Kidney epithelial cell (primary cell): ENCODE data around the gene ENAH. TPM values are rescaled to one million over a fixed set of nuclear protein-coding genes. Genes with fewer than 3 reads are reported as not detected.

Source experiments
- DNase-seq: peaks from one replicate; pipeline ENCODE4 v3.0.0-alpha.2; 2010; ENCODE audit warnings: low read depth
- H3K27me3 ChIP-seq: 2 replicates; pipeline ENCODE4 v1.6.0; 2011; ENCODE audit warnings: low read length; ENCODE audit not compliant: control insufficient read depth, insufficient read depth
- H3K36me3 ChIP-seq: 2 replicates; pipeline ENCODE4 v1.5.1; 2011; ENCODE audit warnings: low read length; ENCODE audit not compliant: control insufficient read depth, insufficient read depth
- H3K4me3 ChIP-seq: 2 replicates; pipeline ENCODE4 v1.5.1; 2011; ENCODE audit warnings: low read depth, mild to moderate bottlenecking, control low read depth, low read length
- total RNA-seq: library from RNA; depleted of rRNA; stranded (reverse); fragments of >200 nt; gene quantifications from 2 replicates; pipeline ENCODE4 v1.2.3, GENCODE V29; 2015
- TF ChIP-seq, protein P1 (sequence below): IDR thresholded peaks from 2 replicates; pipeline ENCODE4 v1.5.1; 2011; ENCODE audit warnings: mild to moderate bottlenecking, moderate library complexity, low read length, control low read depth, inconsistent platforms; ENCODE audit not compliant: insufficient read depth, poor library complexity, severe bottlenecking

Gene ENAH
- total RNA-seq, 1 donor from 2014 or later = 95.8 TPM

- TF ChIP-seq, protein P1, sequence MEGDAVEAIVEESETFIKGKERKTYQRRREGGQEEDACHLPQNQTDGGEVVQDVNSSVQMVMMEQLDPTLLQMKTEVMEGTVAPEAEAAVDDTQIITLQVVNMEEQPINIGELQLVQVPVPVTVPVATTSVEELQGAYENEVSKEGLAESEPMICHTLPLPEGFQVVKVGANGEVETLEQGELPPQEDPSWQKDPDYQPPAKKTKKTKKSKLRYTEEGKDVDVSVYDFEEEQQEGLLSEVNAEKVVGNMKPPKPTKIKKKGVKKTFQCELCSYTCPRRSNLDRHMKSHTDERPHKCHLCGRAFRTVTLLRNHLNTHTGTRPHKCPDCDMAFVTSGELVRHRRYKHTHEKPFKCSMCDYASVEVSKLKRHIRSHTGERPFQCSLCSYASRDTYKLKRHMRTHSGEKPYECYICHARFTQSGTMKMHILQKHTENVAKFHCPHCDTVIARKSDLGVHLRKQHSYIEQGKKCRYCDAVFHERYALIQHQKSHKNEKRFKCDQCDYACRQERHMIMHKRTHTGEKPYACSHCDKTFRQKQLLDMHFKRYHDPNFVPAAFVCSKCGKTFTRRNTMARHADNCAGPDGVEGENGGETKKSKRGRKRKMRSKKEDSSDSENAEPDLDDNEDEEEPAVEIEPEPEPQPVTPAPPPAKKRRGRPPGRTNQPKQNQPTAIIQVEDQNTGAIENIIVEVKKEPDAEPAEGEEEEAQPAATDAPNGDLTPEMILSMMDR = no peak
- DNase-seq = no peak
- Histone ChIP-seq H3K4me3 (no peak overlapping the region), H3K27me3 (no peaks in the 10 kb centered on the region), H3K36me3 (no peaks in the 10 kb centered on the region)
Measured at GRCh38 chr1:225481738-225482137, 171.2 kb downstream of the ENAH start.

DNA sequence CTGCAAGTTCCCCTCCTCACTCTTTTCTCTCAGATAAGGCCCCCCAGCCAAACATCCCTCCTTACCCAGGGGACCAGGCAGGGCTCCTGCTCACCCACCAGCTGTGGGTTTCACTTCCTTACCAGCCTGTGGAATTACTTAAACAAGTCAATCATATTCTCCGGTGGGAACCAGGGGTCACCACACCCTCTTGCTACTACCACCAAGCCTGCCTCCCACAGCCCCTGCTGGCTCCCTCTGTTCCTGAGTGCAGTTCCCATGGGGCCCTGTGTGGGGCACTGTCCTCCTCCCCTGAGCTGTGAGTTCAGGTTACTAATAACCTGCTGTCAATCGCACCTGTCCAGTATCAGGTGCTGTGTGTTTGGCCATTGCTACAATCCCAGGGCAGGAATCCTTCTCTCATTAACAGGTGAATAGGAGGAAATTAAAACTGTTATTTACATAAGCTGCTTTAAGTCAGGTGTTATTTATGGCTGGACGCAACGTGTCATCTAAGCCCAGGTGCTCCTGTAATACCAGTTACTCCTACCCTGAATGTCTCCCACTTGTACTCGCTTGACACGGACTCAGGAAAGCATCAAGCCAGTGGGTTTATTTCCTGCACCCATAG lies 172.0 kb downstream of the ENAH start:
- no peaks in the 10 kb centered on the region for H3K36me3 ChIP-seq
- TF ChIP-seq, protein P1 = peak; percentile 97
- DNase-seq = no peak
- no peaks in the 10 kb centered on the region for H3K27me3 ChIP-seq
- H3K4me3 ChIP-seq = no peak overlapping the region

DNA sequence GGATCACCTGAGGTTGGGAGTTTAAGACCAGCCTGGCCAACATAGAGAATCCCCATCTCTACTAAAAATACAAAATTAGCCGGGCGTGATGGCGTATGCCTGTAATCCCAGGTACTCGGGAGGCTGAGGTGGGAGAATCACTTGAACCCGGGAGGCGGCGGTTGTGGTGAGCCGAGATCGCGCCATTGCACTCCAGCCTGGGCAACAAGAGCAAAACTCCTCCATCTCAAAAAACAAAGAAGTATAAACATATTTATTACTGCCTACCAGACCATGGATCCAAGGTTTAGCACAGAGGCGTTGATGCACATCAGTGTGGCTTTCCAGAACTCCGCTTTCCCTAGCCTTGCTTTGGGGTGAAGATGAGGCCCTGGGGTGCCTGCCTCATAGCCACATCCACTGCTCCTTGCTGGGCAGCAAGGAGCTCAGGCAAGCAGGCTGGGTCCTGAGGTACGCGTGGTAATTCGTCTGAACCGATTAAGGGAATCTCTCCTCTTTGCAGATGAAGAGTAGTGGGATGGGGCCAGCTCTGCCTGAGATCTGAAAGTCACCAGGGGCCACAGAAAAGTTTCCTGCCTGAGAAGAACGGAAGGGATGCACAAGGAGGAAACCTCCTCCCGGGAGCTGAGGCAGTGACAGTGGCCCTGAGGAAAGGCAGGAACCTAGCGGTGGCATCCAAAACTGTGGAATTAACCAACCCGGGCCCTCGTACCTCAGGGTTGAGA lies 172.8 kb downstream of the ENAH start:
- no peaks in the 10 kb centered on the region for H3K36me3 ChIP-seq
- DNase-seq = no peak
- H3K4me3 ChIP-seq = no peak overlapping the region
- TF ChIP-seq, protein P1 = no peak
- no peaks in the 10 kb centered on the region for H3K27me3 ChIP-seq

- TF ChIP-seq, protein P1 = no peak
- no peak overlapping the region for H3K4me3 ChIP-seq
- no peaks in the 10 kb centered on the region for H3K27me3 ChIP-seq
- no peaks in the 10 kb centered on the region for H3K36me3 ChIP-seq
- no peak for DNase-seq
Measured at GRCh38 chr1:225479341-225479740, 173.6 kb downstream of the ENAH start.

DNA sequence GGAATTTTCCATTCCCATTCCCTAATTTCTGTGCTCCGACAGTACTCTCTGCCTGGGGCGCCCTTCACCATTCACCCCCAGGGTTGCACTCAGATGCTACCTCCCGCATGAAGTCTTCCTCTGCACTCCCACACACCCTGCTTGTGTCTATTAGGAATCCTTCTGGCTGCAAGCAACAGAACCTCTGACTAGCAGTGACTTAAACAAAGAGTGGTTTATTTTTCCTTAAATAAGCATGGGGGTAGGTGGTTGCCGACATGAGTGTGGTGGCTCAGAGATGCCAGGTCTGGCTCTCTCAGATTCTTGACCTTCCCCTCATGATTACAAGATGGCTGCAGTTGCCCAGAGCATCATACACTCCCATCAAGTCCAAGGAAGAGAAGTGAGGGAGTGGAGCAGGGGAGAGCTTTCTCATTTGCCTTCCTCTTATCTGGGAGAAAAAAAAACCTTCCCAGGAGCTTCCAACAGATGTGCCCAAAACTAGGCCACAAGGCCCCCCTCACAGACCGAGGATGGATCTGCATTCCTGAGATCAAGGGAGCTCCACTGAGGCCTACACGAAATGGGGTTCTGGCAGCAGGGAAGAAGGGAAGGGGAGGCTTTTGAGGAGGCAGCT lies 175.5 kb downstream of the ENAH start:
- Histone ChIP-seq H3K36me3 (no peaks in the 10 kb centered on the region), H3K4me3 (no peak overlapping the region), H3K27me3 (no peaks in the 10 kb centered on the region)
- DNase-seq = no peak
- TF ChIP-seq, protein P1 = no peak

GRCh38 chr1:225476538-225476988 lies 176.4 kb downstream of the ENAH start:
- Histone ChIP-seq H3K36me3 (no peaks in the 10 kb centered on the region), H3K4me3 (no peak overlapping the region), H3K27me3 (no peaks in the 10 kb centered on the region)
- TF ChIP-seq, protein P1 = no peak
- no peak for DNase-seq
